Esophagus muscularis mucosa (tissue), 4 donors: ENCODE measurements around the gene MAD1L1. TPM values are rescaled to one million over a fixed set of nuclear protein-coding genes. Genes with fewer than 3 reads are reported as not detected.

Experiments
- DNase-seq: peaks from one replicate; pipeline ENCODE4 v3.0.0-alpha.2; 2017; ENCODE audit errors: extremely low spot score
- H3K27ac ChIP-seq, 4 donors: fragments of 200-600 bp; sonication (generic); replicated peaks in 1 of 4; 1 replicate in 3 of 4; 2 replicates in 1 of 4; pipeline ENCODE4 v1.5.1; 2016 to 2019; ENCODE audit warnings: mild to moderate bottlenecking in 1 of 4
- H3K27me3 ChIP-seq, 4 donors: fragments of 200-600 bp; sonication (generic); one replicate each; pipeline versions ENCODE4 v1.5.1 to v1.6.0; 2016 to 2019
- H3K36me3 ChIP-seq, 4 donors: fragments of 200-600 bp; sonication (generic); one replicate each; pipeline ENCODE4 v1.5.1; 2016 to 2019
- H3K4me1 ChIP-seq, 4 donors: fragments of 200-600 bp; sonication (generic); one replicate each; pipeline ENCODE4 v1.5.1; 2016 to 2019
- H3K4me3 ChIP-seq, 4 donors: fragments of 200-600 bp; sonication (generic); 1 replicate in 2 of 4; 2 replicates in 2 of 4; pipeline ENCODE4 v1.5.1; 2016 to 2019; ENCODE audit warnings: mild to moderate bottlenecking in 4 of 4, moderate library complexity in 1 of 4
- H3K9me3 ChIP-seq, 4 donors: fragments of 200-600 bp; sonication (generic); 1 replicate in 3 of 4; 2 replicates in 1 of 4; pipeline ENCODE4 v1.5.1; 2016 to 2019
- EP300 ChIP-seq: sonication (generic); formaldehyde crosslinking; IDR thresholded peaks from one replicate; pipeline ENCODE4 v1.6.1; 2017; ENCODE audit warnings: antibody characterized with exemption
- POLR2A ChIP-seq: fragments of 450-650 bp; IDR thresholded peaks from one replicate; pipeline ENCODE4 v1.6.1; 2017; ENCODE audit warnings: antibody characterized with exemption, moderate library complexity, mild to moderate bottlenecking, low read depth
- POLR2AphosphoS5 ChIP-seq, 2 donors: sonication (generic); formaldehyde crosslinking; IDR thresholded peaks; one replicate each; pipeline ENCODE4 v1.6.1; 2017; ENCODE audit warnings: antibody characterized with exemption in 2 of 2
- WGBS: methylation state at CpG from one replicate; pipeline ENCODE4 v1.1.5; 2018; 5-methylcytosine and 5-hydroxymethylcytosine counted together
- intact Hi-C: fragments of 100-400 bp; cut with DNase I; formaldehyde crosslinking; loops from one replicate; pipeline ENCODE4 v1.15.1; 2023
- total RNA-seq, 4 donors: library from RNA; depleted of rRNA; stranded (reverse); fragments of >200 nt; gene quantifications; one replicate each; pipeline versions ENCODE4 v1.1.0 to v1.2.1, GENCODE V29; 2016
- TF ChIP-seq, protein P1 (sequence below), 3 experiments: fragments of 200-600 bp in 2 of 3; fragments of 450-650 bp in 1 of 3; sonication (generic) in 2 of 3; IDR thresholded peaks; one replicate each; pipeline ENCODE4 v1.5.1; 2017 to 2019; ENCODE audit warnings: antibody characterized with exemption in 3 of 3, mild to moderate bottlenecking in 2 of 3, moderate library complexity in 1 of 3

Gene MAD1L1
- total RNA-seq, 4 donors from 2014 or later, result 22.2 to 33.1 (median 29.5) TPM

DNA sequence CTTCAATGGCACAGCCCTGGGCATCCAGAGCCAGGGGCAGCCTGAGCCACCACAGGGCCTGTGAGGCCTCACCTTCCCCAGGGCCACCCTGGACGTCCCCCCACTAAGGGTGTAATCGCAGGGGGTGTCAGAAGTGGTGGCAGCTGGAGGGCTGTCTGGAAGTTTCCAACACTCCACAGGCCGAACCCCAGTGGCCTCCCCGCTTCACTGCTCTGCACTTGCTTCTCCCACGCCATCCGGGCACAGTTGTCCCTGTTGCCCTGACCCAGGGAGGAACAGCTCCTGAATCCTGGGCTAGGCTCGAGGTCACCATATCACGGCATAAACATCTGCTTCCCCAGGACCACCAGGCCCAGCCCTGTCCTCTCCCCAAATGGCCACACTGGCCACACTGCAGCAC is 276.6 kb downstream of the MAD1L1 start:
- WGBS, result 95% methylated on average over 8 of the region's 8 CpGs

DNA sequence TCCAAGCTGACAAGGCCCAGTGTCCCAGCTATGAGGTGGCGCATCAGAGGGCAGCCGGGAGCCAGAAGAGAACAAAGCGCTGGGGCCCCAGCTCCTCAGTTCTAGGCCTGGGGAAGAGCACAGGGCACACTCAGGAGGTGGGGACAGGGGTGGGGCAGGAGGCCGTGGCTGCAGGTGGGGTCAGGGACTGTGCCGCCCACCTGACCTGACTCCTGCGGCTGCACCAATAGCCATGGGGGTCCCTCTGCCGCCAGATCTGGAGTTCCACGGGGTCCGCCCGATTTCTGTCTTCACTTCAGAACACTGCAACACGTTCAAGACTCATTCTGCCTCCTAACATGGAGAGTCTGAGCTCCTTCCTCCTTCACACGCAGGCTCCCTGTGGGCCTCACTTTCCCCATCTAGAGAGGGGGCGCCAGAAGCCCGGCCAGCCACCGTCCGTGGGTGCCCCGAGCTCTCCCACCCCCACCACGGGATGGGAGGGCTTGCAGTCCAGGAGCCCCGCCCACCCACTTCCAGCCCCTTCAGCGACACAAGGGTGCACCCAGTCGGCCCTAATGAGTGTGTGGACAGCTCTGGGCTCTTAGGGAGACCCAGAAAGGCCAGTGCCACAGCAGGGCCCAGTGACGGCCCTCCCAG is 278.3 kb downstream of the MAD1L1 start:
- no peak overlapping the region for H3K4me3 ChIP-seq
- H3K27me3 ChIP-seq, result no peaks in the 10 kb centered on the region
- H3K27ac ChIP-seq, result no peak overlapping the region
- H3K36me3 ChIP-seq, result peaks cover 0 to 19% (median 15%) of the 10 kb centered on the region in 4 donors
- intact Hi-C loops, result no loop called here
- H3K4me1 ChIP-seq, result peaks cover 6 to 10% (median 9%) of the 10 kb centered on the region in 4 donors
- WGBS, result 79% methylated on average over 21 of the region's 22 CpGs
- no peaks in the 10 kb centered on the region for H3K9me3 ChIP-seq
- no peak for DNase-seq
- no peak for TF ChIP-seq EP300
- TF ChIP-seq, protein P1, sequence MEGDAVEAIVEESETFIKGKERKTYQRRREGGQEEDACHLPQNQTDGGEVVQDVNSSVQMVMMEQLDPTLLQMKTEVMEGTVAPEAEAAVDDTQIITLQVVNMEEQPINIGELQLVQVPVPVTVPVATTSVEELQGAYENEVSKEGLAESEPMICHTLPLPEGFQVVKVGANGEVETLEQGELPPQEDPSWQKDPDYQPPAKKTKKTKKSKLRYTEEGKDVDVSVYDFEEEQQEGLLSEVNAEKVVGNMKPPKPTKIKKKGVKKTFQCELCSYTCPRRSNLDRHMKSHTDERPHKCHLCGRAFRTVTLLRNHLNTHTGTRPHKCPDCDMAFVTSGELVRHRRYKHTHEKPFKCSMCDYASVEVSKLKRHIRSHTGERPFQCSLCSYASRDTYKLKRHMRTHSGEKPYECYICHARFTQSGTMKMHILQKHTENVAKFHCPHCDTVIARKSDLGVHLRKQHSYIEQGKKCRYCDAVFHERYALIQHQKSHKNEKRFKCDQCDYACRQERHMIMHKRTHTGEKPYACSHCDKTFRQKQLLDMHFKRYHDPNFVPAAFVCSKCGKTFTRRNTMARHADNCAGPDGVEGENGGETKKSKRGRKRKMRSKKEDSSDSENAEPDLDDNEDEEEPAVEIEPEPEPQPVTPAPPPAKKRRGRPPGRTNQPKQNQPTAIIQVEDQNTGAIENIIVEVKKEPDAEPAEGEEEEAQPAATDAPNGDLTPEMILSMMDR (IDR thresholded peaks at IDR 0.05), result no peak
- TF ChIP-seq POLR2A, result no peak
- TF ChIP-seq POLR2AphosphoS5 (IDR thresholded peaks at IDR 0.05), result no peak

More for the DNA sequence above, 276.6 kb downstream of the MAD1L1 start:
- Histone ChIP-seq H3K36me3 (peaks cover 0 to 19% (median 15%) of the 10 kb centered on the region in 4 donors), H3K27ac (no peak overlapping the region), H3K9me3 (no peaks in the 10 kb centered on the region), H3K4me1 (peaks cover 3 to 6% (median 4%) of the 10 kb centered on the region in 4 donors), H3K4me3 (no peak overlapping the region), H3K27me3 (no peaks in the 10 kb centered on the region)
- intact Hi-C loops, result no loop called here
- TF ChIP-seq, protein P1 (IDR thresholded peaks at IDR 0.05), result no peak
- TF ChIP-seq POLR2AphosphoS5 (IDR thresholded peaks at IDR 0.05) (no peak), POLR2A (no peak), EP300 (no peak)
- DNase-seq, result no peak

DNA sequence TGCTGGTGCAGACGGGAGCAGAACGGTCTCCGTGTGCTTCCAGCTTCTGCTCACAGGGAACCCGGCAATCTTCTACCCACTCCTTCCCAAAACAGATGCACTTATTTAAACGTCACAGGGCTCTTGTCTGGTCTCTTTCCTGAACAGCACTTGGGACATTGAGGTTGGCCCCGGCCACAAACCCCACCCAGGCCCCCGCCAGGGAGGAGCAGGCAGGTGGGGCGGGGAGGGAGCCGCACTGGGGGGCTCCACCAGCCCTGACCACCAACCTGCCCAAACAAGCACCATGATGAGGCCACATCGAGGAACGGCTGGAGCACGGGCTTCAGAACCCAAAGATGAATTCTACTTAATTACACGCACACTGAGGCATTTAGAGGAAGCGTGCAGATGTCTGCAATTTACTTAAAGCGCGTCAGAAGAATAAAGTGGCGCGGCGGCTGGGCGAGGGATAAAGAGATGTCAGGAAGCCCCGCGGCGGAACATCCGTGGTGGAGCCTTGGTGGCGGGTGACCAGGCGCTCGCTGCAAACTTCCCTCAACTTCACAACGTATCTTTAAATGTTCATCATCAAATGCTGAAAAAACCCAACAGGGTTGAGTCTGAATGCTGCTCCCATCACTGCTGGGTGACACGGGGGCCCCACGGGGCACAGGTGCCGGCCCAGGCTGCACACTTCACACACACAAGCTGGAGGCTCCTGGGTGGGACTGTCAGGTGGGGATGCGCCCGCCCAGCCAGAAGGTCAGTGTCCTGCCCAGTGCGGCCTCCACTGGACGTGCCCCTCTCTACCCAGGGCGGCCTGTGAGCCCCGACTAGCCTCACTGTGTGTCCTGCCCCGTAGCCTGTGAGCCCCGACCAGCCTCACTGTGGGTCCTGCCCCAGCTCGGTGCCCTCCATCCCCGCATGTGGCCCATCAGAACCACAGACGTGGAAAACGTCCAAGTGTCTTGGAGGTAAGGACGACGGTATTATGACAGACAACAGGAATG is 279.2 kb downstream of the MAD1L1 start:
- TF ChIP-seq, protein P1 (IDR thresholded peaks at IDR 0.05), result no peak
- TF ChIP-seq EP300 (no peak), POLR2AphosphoS5 (IDR thresholded peaks at IDR 0.05) (no peak), POLR2A (no peak)
- H3K4me3 ChIP-seq, result no peak overlapping the region
- no peak for DNase-seq
- peaks cover 0 to 19% (median 15%) of the 10 kb centered on the region in 4 donors for H3K36me3 ChIP-seq
- H3K4me1 ChIP-seq, result peaks cover 6 to 10% (median 9%) of the 10 kb centered on the region in 4 donors
- no peak overlapping the region for H3K27ac ChIP-seq
- intact Hi-C loops, result no loop called here
- H3K9me3 ChIP-seq, result no peaks in the 10 kb centered on the region
- H3K27me3 ChIP-seq, result no peaks in the 10 kb centered on the region
- 92% methylated on average over 29 of the region's 45 CpGs for WGBS

DNA sequence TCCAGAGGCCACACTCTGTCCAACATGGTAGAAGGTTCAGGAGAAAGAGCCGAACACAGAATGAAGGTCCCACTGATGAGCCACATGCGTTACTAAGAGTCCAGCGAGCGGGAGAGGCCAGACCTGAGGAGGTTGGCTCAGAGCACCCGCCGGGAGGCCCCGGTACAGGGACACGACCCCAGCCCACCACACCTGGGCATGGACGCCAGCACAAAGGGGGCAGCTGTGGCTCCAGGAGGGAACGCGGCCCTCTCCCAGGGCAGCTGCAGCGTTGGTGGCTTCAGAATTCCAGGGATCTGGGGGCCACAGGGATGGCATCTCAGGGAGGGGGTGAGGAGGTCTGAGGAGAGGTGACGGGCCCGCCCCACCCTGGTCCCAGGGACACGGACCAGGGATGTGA is 280.0 kb downstream of the MAD1L1 start:
- peaks cover 0 to 17% (median 15%) of the 10 kb centered on the region in 4 donors for H3K36me3 ChIP-seq
- no peak overlapping the region for H3K4me3 ChIP-seq
- H3K27me3 ChIP-seq, result no peaks in the 10 kb centered on the region
- WGBS, result 96% methylated on average over 7 of the region's 15 CpGs
- H3K9me3 ChIP-seq, result no peaks in the 10 kb centered on the region
- no peak for DNase-seq
- TF ChIP-seq POLR2AphosphoS5 (IDR thresholded peaks at IDR 0.05), result no peak
- TF ChIP-seq EP300, result no peak
- no peak for TF ChIP-seq POLR2A
- TF ChIP-seq, protein P1 (IDR thresholded peaks at IDR 0.05), result no peak
- H3K4me1 ChIP-seq, result peaks cover 6 to 10% (median 9%) of the 10 kb centered on the region in 4 donors
- intact Hi-C loops, result no loop called here
- no peak overlapping the region for H3K27ac ChIP-seq
